NCI-H1105 treated with DMSO at 0.1 percent for 48 hours (cell line): ENCODE results near the gene LHFPL4.

Experiments used
- DNase-seq: peaks from one replicate; lab custom pipeline; 2025; lab: John Stamatoyannopoulos, UW

LHFPL4 gene

GRCh38 chr3:9473496-9474065 lies 80.0 kb downstream of the LHFPL4 start:
- no peak for DNase-seq

- DNase-seq, result no peak
Measured at GRCh38 chr3:9469986-9470385, 83.6 kb downstream of the LHFPL4 start.

GRCh38 chr3:9468460-9468859 lies 85.2 kb downstream of the LHFPL4 start:
- no peak for DNase-seq

GRCh38 chr3:9467451-9467850 lies 86.2 kb downstream of the LHFPL4 start:
- no peak for DNase-seq

GRCh38 chr3:9455596-9456131 lies 98.0 kb downstream of the LHFPL4 start:
- no peak for DNase-seq

- DNase-seq, result no peak
Measured at GRCh38 chr3:9452417-9452816, 101.2 kb downstream of the LHFPL4 start.

- no peak for DNase-seq
Measured at GRCh38 chr3:9450991-9451390, 102.6 kb downstream of the LHFPL4 start.

GRCh38 chr3:9450126-9450525 lies 103.5 kb downstream of the LHFPL4 start:
- DNase-seq, result no peak

GRCh38 chr3:9448643-9449042 lies 105.0 kb downstream of the LHFPL4 start:
- DNase-seq, result no peak
